IMR-90 (cell line): ENCODE measurements around the gene ALDH7A1.

Source experiments
- CHD1 ChIP-seq: IDR thresholded peaks from 2 replicates; pipeline ENCODE4 v1.6.1; 2012; ENCODE audit warnings: low read depth, low read length, improper control_type of control experiment
- ELK1 ChIP-seq: fragments of 150-350 bp; IDR thresholded peaks from 2 replicates; pipeline ENCODE4 v1.6.1; 2016; ENCODE audit warnings: low read depth, mild to moderate bottlenecking, low read length, moderate library complexity, borderline replicate concordance
- POLR2A ChIP-seq: IDR thresholded peaks from 2 replicates; pipeline ENCODE4 v1.6.1; 2012; ENCODE audit warnings: mild to moderate bottlenecking, low read depth, low read length
- RCOR1 ChIP-seq: IDR thresholded peaks from 2 replicates; pipeline ENCODE4 v1.6.1; 2012; ENCODE audit warnings: mild to moderate bottlenecking, low read length, improper control_type of control experiment; ENCODE audit not compliant: insufficient replicate concordance
- TF ChIP-seq, protein P1 (sequence below): conservative IDR thresholded peaks from 2 replicates; pipeline ENCODE4 v1.5.1; 2012; ENCODE audit warnings: mild to moderate bottlenecking, low read depth, low read length, improper control_type of control experiment

- TF ChIP-seq, protein P1, sequence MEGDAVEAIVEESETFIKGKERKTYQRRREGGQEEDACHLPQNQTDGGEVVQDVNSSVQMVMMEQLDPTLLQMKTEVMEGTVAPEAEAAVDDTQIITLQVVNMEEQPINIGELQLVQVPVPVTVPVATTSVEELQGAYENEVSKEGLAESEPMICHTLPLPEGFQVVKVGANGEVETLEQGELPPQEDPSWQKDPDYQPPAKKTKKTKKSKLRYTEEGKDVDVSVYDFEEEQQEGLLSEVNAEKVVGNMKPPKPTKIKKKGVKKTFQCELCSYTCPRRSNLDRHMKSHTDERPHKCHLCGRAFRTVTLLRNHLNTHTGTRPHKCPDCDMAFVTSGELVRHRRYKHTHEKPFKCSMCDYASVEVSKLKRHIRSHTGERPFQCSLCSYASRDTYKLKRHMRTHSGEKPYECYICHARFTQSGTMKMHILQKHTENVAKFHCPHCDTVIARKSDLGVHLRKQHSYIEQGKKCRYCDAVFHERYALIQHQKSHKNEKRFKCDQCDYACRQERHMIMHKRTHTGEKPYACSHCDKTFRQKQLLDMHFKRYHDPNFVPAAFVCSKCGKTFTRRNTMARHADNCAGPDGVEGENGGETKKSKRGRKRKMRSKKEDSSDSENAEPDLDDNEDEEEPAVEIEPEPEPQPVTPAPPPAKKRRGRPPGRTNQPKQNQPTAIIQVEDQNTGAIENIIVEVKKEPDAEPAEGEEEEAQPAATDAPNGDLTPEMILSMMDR = no peak
- TF ChIP-seq CHD1 (no peak), RCOR1 (no peak), ELK1 (no peak), POLR2A (no peak)
These were observed 111.9 kb downstream of the ALDH7A1 start for GRCh38 chr5:126483156-126483555.
